Calu3 (cell line): Measurements from ENCODE around the gene DSCAM. TPM values are rescaled to one million over a fixed set of nuclear protein-coding genes. Genes with fewer than 3 reads are reported as not detected.

Experiments used
- BruUV-seq: library from RNA; stranded (reverse); fragments of 400-500 nt; replicated peaks from 2 replicates; lab custom pipeline; 2021; lab: Mats Ljungman, UMichigan
- CTCF ChIA-PET: fragments of 300-600 bp; sonication (Branson Sonifier 250); formaldehyde crosslinking; loops from one replicate; lab custom pipeline; 2022; ENCODE audit warnings: antibody characterized with exemption; lab: Charles Lee
- DNase-seq: peaks from one replicate; pipeline ENCODE4 v3.0.0; 2022
- H3K27ac Mint-ChIP-seq: one replicate; pipeline ENCODE4 v1.8.0; 2022; ENCODE audit warnings: mixed read lengths; ENCODE audit not compliant: unreplicated experiment
- H3K27me3 Mint-ChIP-seq: one replicate; pipeline ENCODE4 v1.8.0; 2022; ENCODE audit warnings: mixed read lengths; ENCODE audit not compliant: unreplicated experiment
- H3K36me3 Mint-ChIP-seq: one replicate; pipeline ENCODE4 v1.8.0; 2022; ENCODE audit warnings: mild to moderate bottlenecking, moderate library complexity, mixed read lengths; ENCODE audit not compliant: insufficient read depth, unreplicated experiment
- H3K4me1 Mint-ChIP-seq: one replicate; pipeline ENCODE4 v1.8.0; 2022; ENCODE audit warnings: mild to moderate bottlenecking, low read depth, mixed read lengths; ENCODE audit not compliant: unreplicated experiment
- H3K4me3 Mint-ChIP-seq: one replicate; pipeline ENCODE4 v1.8.0; 2022; ENCODE audit warnings: mild to moderate bottlenecking, low read depth, moderate library complexity, mixed read lengths; ENCODE audit not compliant: unreplicated experiment
- H3K9me3 Mint-ChIP-seq: one replicate; pipeline ENCODE4 v1.8.0; 2022; ENCODE audit warnings: low read depth, mixed read lengths; ENCODE audit not compliant: unreplicated experiment
- CTCF ChIP-seq: fragments of 200-600 bp; IDR thresholded peaks from one replicate; pipeline ENCODE4 v1.8.0; 2022; ENCODE audit warnings: antibody characterized with exemption; ENCODE audit not compliant: unreplicated experiment
- intact Hi-C: fragments of 100-400 bp; cut with micrococcal nuclease; formaldehyde crosslinking; loops from one replicate; pipeline ENCODE4 v1.10.0; 2022; ENCODE audit not compliant: unreplicated experiment
- total RNA-seq: library from RNA; stranded (reverse); gene quantifications from 2 replicates; pipeline ENCODE4 v1.2.3, GENCODE V29; 2022

The DSCAM gene
- total RNA-seq, 1 experiment from 2014 or later, result not detected

GRCh38 chr21:40011371-40011770 lies 835.6 kb downstream of the DSCAM start:
- Mint-ChIP-seq H3K36me3 (no peaks in the 10 kb centered on the region), H3K4me3 (no peak overlapping the region), H3K9me3 (peaks cover 6% of the 10 kb centered on the region), H3K27me3 (no peaks in the 10 kb centered on the region), H3K27ac (no peak overlapping the region), H3K4me1 (no peaks in the 10 kb centered on the region)
- CTCF ChIA-PET, result no interaction called here
- intact Hi-C loops, result no loop called here
- no TSS peak for BruUV-seq
- DNase-seq, result no peak
- no peak for TF ChIP-seq CTCF

GRCh38 chr21:40002978-40003377 lies 844.0 kb downstream of the DSCAM start:
- Mint-ChIP-seq H3K4me1 (no peaks in the 10 kb centered on the region), H3K27me3 (no peaks in the 10 kb centered on the region), H3K36me3 (no peaks in the 10 kb centered on the region), H3K9me3 (peaks cover 8% of the 10 kb centered on the region), H3K4me3 (no peak overlapping the region), H3K27ac (no peak overlapping the region)
- DNase-seq, result no peak
- TF ChIP-seq CTCF, result no peak
- CTCF ChIA-PET, result no interaction called here
- intact Hi-C loops, result no loop called here
- no TSS peak for BruUV-seq

- H3K27ac Mint-ChIP-seq, result no peak overlapping the region
- no peaks in the 10 kb centered on the region for H3K4me1 Mint-ChIP-seq
- no peak overlapping the region for H3K4me3 Mint-ChIP-seq
- H3K36me3 Mint-ChIP-seq, result no peaks in the 10 kb centered on the region
- no peak for TF ChIP-seq CTCF
- intact Hi-C loops, result no loop called here
- H3K27me3 Mint-ChIP-seq, result no peaks in the 10 kb centered on the region
- CTCF ChIA-PET, result no interaction called here
- DNase-seq, result no peak
- BruUV-seq, result no TSS peak
- peaks cover 3% of the 10 kb centered on the region for H3K9me3 Mint-ChIP-seq
Measured at GRCh38 chr21:39984286-39984991, 862.5 kb downstream of the DSCAM start.

- CTCF ChIA-PET, result no interaction called here
- BruUV-seq, result no TSS peak
- no peak overlapping the region for H3K27ac Mint-ChIP-seq
- intact Hi-C loops, result no loop called here
- no peak overlapping the region for H3K4me3 Mint-ChIP-seq
- no peaks in the 10 kb centered on the region for H3K27me3 Mint-ChIP-seq
- no peaks in the 10 kb centered on the region for H3K36me3 Mint-ChIP-seq
- no peaks in the 10 kb centered on the region for H3K9me3 Mint-ChIP-seq
- TF ChIP-seq CTCF, result no peak
- no peak for DNase-seq
- no peaks in the 10 kb centered on the region for H3K4me1 Mint-ChIP-seq
Measured at GRCh38 chr21:39980241-39980820, 866.6 kb downstream of the DSCAM start.
